Measurements from ENCODE around the gene MRM1. TPM values are rescaled to one million over a fixed set of nuclear protein-coding genes. Genes with fewer than 3 reads are reported as not detected.

The MRM1 gene
- total RNA-seq, 4 donors from 2014 or later, result 5.1 to 8.9 (median 5.9) TPM

- H3K4me3 ChIP-seq (ENCODE audit: low read depth, poor library complexity, severe bottlenecking), result no peak overlapping the region
- no peak for DNase-seq (ENCODE audit: low spot score in 2 of 2)
- WGBS, 2 donors, result 56 to 61% methylated on average over 24 to 25 of the region's 25 CpGs
- intact Hi-C loops (cut with DNase I; ENCODE audit: low total_unique reads), result no loop called here
- TF ChIP-seq CTCF (IDR thresholded peaks at IDR 0.05), result no peak
- TF ChIP-seq POLR2A (IDR thresholded peaks at IDR 0.05), result no peak
Observed at GRCh38 chr17:36657390-36657762, 56.0 kb downstream of the MRM1 start.

- no peak for DNase-seq (ENCODE audit: low spot score in 2 of 2)
- no peak overlapping the region for H3K4me3 ChIP-seq (ENCODE audit: low read depth, poor library complexity, severe bottlenecking)
- WGBS, 2 donors, result 13 to 15% methylated on average over 42 to 56 of the region's 57 CpGs
- intact Hi-C loops (cut with DNase I; ENCODE audit: low total_unique reads), result no loop called here
- no peak for TF ChIP-seq POLR2A (IDR thresholded peaks at IDR 0.05)
- no peak for TF ChIP-seq CTCF (IDR thresholded peaks at IDR 0.05)
Observed at GRCh38 chr17:36657763-36658490, 56.5 kb downstream of the MRM1 start.

Other genes starting within 250 kb of the MRM1 start
- not detected for gene TBC1D3H, start 213.1 kb upstream of the MRM1 start, total RNA-seq
- gene ZNHIT3, start 114.9 kb upstream of the MRM1 start, total RNA-seq, result 10 to 100 TPM; 29.6 to 56.7 (median 35.2) TPM
- gene MYO19, start 66.7 kb upstream of the MRM1 start, total RNA-seq, result 100 to 1,000 TPM in 1 of 4 donors, 10 to 100 TPM in 3; 70.5 to 167 (median 88.1) TPM
- gene PIGW, start 66.6 kb upstream of the MRM1 start, total RNA-seq, result 1 to 10 TPM; 4.3 to 9.0 (median 6.9) TPM
- 10 to 100 TPM; 38.2 to 79.6 (median 55.0) TPM for gene GGNBP2, start 56.7 kb upstream of the MRM1 start, total RNA-seq
- 10 to 100 TPM; 11.3 to 21.1 (median 14.9) TPM for gene DHRS11, start 9.7 kb upstream of the MRM1 start, total RNA-seq

All from lower leg skin (tissue), 4 donors.